Osteoblast (primary cell): ENCODE measurements around the gene KLHL29. TPM values are rescaled to one million over a fixed set of nuclear protein-coding genes. Genes with fewer than 3 reads are reported as not detected.
A peak's percentile ranks its signal among the peaks of the same experiment; 100 is the strongest.

Experiments used
- DNase-seq: peaks from one replicate; pipeline ENCODE4 v3.0.0; 2011; ENCODE audit warnings: low spot score, mixed read lengths; ENCODE audit not compliant: insufficient read length; ENCODE audit errors: missing footprints
- H2AFZ ChIP-seq: 2 replicates; pipeline ENCODE4 v1.6.0; 2011; ENCODE audit warnings: mild to moderate bottlenecking, low read length
- H3K27ac ChIP-seq: 2 replicates; pipeline ENCODE4 v1.5.1; 2011; ENCODE audit warnings: mild to moderate bottlenecking, low read depth, low read length, moderate library complexity
- H3K27me3 ChIP-seq: 2 replicates; pipeline ENCODE4 v1.6.0; 2012; ENCODE audit warnings: mild to moderate bottlenecking, control low read depth, inconsistent platforms, low read length, moderate library complexity; ENCODE audit not compliant: insufficient read depth
- H3K36me3 ChIP-seq: 2 replicates; pipeline ENCODE4 v1.5.1; 2011; ENCODE audit warnings: mild to moderate bottlenecking, low read length, control low read depth, moderate library complexity; ENCODE audit not compliant: insufficient read depth
- H3K4me1 ChIP-seq: 2 replicates; pipeline ENCODE4 v1.5.1; 2011; ENCODE audit warnings: mild to moderate bottlenecking, low read length, control low read depth, moderate library complexity; ENCODE audit not compliant: insufficient read depth
- H3K4me2 ChIP-seq: 2 replicates; pipeline ENCODE4 v1.6.0; 2011; ENCODE audit warnings: mild to moderate bottlenecking, low read length; ENCODE audit not compliant: insufficient read depth
- H3K4me3 ChIP-seq: fragments of 200-600 bp; sonication (generic); 3 replicates; pipeline ENCODE4 v1.5.1; 2012; ENCODE audit warnings: mild to moderate bottlenecking, low read length, inconsistent platforms; ENCODE audit not compliant: insufficient read depth
- H3K79me2 ChIP-seq: 2 replicates; pipeline ENCODE4 v1.6.0; 2012; ENCODE audit warnings: mild to moderate bottlenecking, low read length, control low read depth, inconsistent platforms; ENCODE audit not compliant: insufficient read depth
- H3K9me3 ChIP-seq: 2 replicates; pipeline ENCODE4 v1.5.1; 2011; ENCODE audit warnings: low read depth, low read length, control low read depth
- H4K20me1 ChIP-seq: 2 replicates; pipeline ENCODE4 v1.6.0; 2012; ENCODE audit warnings: mild to moderate bottlenecking, low read length, control low read depth; ENCODE audit not compliant: insufficient read depth
- total RNA-seq: library from RNA; depleted of rRNA; stranded (reverse); fragments of >200 nt; gene quantifications from 2 replicates; pipeline ENCODE4 v1.2.3, GENCODE V29; 2012
- TF ChIP-seq, protein P1 (sequence below): IDR thresholded peaks from 2 replicates; pipeline ENCODE4 v1.5.1; 2011; ENCODE audit warnings: mild to moderate bottlenecking, low read depth, low read length, moderate library complexity; ENCODE audit errors: extremely low read depth

Gene KLHL29
- total RNA-seq, 1 donor, result 3.3 TPM

DNA sequence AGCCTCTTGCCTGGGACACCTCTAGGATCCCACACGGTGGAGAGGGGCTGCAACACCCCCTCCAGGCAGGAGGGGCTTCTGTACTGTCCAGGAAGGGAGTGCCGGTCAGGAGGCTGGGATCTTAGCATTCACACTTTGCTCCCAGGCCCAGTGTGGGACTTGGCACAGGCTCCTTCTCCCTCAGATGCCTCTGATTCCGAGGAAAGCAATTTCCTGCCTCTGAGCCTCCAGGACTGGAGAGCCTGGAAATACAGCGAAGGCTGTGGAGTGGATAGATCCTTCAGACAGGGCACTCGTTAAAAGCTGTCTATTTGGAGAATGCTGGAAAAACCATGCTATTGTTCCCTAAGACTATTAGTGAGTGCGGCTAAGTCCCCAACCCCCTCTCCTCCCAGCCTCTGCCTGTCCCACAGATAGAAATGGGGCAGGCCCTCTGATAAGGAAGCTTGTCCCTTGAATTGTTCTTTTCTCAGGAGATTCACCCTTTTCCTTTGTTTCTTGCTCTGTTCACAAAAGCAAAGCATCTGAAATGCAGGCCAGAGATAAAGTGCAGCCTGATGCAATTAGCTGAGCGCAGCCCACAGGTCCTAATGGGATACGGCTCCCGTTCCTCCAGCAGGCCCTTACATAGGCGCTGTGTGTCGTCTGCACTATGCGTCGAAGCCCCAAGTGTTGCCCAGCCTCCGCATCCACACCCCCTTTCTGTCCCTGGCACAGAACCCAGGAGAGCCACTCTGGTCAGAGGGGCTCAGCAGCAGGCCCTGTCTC, 252.2 kb downstream of the KLHL29 start:
- H3K27ac ChIP-seq, result peak overlapping the region; percentile 39
- DNase-seq, result peak; percentile 98
- peak overlapping the region; percentile 82 for H2AFZ ChIP-seq
- TF ChIP-seq, protein P1, sequence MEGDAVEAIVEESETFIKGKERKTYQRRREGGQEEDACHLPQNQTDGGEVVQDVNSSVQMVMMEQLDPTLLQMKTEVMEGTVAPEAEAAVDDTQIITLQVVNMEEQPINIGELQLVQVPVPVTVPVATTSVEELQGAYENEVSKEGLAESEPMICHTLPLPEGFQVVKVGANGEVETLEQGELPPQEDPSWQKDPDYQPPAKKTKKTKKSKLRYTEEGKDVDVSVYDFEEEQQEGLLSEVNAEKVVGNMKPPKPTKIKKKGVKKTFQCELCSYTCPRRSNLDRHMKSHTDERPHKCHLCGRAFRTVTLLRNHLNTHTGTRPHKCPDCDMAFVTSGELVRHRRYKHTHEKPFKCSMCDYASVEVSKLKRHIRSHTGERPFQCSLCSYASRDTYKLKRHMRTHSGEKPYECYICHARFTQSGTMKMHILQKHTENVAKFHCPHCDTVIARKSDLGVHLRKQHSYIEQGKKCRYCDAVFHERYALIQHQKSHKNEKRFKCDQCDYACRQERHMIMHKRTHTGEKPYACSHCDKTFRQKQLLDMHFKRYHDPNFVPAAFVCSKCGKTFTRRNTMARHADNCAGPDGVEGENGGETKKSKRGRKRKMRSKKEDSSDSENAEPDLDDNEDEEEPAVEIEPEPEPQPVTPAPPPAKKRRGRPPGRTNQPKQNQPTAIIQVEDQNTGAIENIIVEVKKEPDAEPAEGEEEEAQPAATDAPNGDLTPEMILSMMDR, result no peak
- no peaks in the 10 kb centered on the region for H3K27me3 ChIP-seq
- H3K4me3 ChIP-seq, result peak overlapping the region; percentile 25
- no peaks in the 10 kb centered on the region for H3K36me3 ChIP-seq
- H3K79me2 ChIP-seq, result no peaks in the 10 kb centered on the region
- H3K9me3 ChIP-seq, result no peaks in the 10 kb centered on the region
- H3K4me1 ChIP-seq, result peaks cover 14% of the 10 kb centered on the region
- H4K20me1 ChIP-seq, result no peaks in the 10 kb centered on the region
- peak overlapping the region; percentile 45 for H3K4me2 ChIP-seq

DNA sequence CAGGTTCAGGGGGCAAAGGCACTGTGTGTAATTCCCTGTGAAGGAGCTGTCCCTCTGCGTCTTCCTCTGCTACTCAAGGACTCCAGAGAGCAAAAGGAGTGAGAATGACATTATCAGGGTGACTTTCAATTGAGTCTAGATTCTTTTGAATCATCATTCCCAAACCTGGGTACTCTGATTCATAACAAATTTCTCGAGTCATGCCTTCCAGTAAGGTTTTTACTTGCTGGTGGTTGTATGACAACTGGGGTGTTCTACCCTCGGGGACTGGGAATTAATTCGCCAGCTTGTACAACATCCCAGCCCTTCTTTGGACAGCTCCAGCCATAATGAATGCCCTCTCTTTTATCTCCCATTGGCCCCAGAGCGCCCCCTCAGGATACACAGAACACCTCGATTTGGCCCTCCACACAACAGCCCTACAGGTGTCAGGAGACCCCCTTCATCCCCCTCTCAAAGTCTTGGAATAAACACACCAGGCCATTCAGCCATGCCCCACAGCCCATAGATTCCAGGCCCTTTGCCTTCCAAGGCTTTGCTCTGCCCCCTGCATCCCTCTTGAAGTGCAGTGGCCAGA, 254.5 kb downstream of the KLHL29 start:
- H3K9me3 ChIP-seq, result no peaks in the 10 kb centered on the region
- H3K4me1 ChIP-seq, result peaks cover 14% of the 10 kb centered on the region
- TF ChIP-seq, protein P1, result no peak
- H4K20me1 ChIP-seq, result no peaks in the 10 kb centered on the region
- no peak overlapping the region for H3K4me2 ChIP-seq
- H3K4me3 ChIP-seq, result no peak overlapping the region
- no peak for DNase-seq
- H2AFZ ChIP-seq, result no peak overlapping the region
- H3K27ac ChIP-seq, result no peak overlapping the region
- H3K79me2 ChIP-seq, result no peaks in the 10 kb centered on the region
- no peaks in the 10 kb centered on the region for H3K27me3 ChIP-seq
- no peaks in the 10 kb centered on the region for H3K36me3 ChIP-seq

GRCh38 chr2:23640711-23641110, 255.7 kb downstream of the KLHL29 start:
- H3K27ac ChIP-seq, result no peak overlapping the region
- DNase-seq, result no peak
- H3K36me3 ChIP-seq, result no peaks in the 10 kb centered on the region
- no peaks in the 10 kb centered on the region for H3K79me2 ChIP-seq
- H4K20me1 ChIP-seq, result no peaks in the 10 kb centered on the region
- no peak overlapping the region for H3K4me2 ChIP-seq
- H3K27me3 ChIP-seq, result no peaks in the 10 kb centered on the region
- no peaks in the 10 kb centered on the region for H3K9me3 ChIP-seq
- TF ChIP-seq, protein P1, result no peak
- no peak overlapping the region for H3K4me3 ChIP-seq
- H3K4me1 ChIP-seq, result peaks cover 14% of the 10 kb centered on the region
- no peak overlapping the region for H2AFZ ChIP-seq

DNA sequence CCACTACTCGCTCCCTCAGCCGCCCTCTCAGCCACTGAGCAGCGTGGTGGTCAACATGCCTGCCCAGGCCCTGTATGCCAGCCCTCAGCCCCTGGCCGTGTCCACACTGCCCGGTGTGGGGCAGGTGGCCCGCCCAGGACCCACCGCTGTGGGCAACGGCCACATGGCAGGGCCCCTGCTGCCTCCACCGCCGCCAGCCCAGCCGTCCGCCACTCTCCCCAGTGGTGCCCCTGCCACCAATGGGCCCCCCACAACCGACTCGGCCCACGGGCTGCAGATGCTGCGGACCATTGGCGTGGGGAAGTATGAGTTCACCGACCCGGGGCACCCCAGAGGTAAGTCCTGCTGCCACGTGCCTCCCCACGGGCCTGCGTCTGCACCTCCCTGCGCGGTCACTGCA, 257.5 kb downstream of the KLHL29 start:
- DNase-seq, result no peak
- Histone ChIP-seq H3K4me1 (peaks cover 1% of the 10 kb centered on the region), H2AFZ (no peak overlapping the region), H3K36me3 (no peaks in the 10 kb centered on the region), H4K20me1 (no peaks in the 10 kb centered on the region), H3K4me3 (no peak overlapping the region), H3K4me2 (no peak overlapping the region), H3K79me2 (no peaks in the 10 kb centered on the region), H3K9me3 (no peaks in the 10 kb centered on the region), H3K27me3 (no peaks in the 10 kb centered on the region), H3K27ac (no peak overlapping the region)
- TF ChIP-seq, protein P1, result no peak
